Measurements from ENCODE around the gene TMPRSS15.

The TMPRSS15 gene

DNA sequence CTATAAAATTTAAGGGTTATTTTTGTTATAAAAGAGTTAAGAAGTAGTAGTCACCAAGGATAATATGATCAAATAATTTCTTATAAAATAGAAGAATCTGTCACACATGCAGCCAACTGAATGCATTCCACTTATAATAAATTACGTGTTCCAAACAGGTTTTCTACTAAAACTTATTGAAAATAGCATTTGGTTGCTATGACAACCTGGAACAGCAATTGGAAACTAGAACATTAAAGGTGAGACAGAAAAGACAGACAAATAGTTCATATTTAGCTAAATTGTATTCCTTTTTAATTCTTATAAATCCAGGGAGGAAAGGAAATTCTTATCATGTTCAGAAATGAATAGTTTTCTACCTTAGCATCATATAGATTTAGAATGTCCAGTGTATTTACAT is 168.0 kb downstream of the TMPRSS15 start:
- no peak for DNase-seq

DNA sequence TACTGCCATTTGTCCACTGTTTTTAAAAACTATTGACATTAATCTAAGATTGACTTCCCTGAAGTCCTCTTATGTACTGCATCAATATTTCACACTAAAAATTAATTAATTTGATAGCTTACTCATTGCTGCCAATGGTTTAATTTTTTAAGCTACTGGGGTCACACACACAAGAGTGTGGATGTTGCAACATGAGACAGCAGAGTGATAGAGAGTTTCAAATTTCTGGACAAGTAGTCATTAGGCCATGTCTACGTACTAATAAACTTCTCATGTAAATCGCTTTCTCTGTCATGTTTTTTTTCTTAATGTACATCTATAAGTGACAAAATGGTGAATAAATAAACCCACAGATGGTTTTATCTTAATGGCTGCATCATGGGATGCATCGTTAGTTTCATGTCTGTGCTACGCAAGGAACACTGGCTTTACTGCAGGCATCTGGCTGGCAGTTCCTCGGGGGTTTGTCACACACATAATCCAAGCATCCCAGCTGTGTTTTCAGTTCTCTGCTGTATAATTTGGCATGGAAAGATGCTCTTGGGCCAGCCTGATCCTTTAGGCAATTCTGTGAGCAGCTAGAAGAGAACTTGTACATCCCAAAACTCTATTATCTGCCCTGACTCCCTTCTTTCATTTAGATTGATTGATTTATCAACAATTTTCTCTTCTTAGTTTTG is 175.4 kb downstream of the TMPRSS15 start:
- no peak for DNase-seq

GRCh38 chr21:18222346-18222745 is 181.2 kb downstream of the TMPRSS15 start:
- no peak for DNase-seq

DNA sequence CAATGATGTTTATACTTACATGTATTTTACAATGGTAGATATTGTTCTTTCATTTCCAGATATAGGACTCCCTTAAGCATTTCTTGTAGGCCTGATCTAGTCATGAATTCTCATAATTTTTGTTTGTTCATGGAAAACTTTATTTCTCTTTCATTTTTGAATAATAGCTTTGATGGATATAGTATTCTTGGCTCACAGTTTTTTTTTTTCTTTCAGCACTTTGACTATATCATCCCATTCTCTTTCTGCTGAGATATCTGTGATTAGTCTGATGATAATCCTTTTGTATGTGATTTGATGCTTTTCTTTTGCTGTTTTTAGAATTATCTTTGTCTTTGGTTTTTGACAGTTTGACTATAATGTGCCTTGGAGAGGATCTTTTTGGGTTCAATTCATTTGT is 183.1 kb downstream of the TMPRSS15 start:
- DNase-seq: no peak

Data from NCI-H1048 (cell line).